GM19438 (cell line): ENCODE data around the gene PDGFC.

Source experiments
- ATAC-seq: cut with Tn5 transposase; IDR thresholded peaks from one replicate; pipeline ENCODE4 v1.9.1; 2021; ENCODE audit warnings: low read depth; ENCODE audit not compliant: unreplicated experiment

Gene PDGFC

DNA sequence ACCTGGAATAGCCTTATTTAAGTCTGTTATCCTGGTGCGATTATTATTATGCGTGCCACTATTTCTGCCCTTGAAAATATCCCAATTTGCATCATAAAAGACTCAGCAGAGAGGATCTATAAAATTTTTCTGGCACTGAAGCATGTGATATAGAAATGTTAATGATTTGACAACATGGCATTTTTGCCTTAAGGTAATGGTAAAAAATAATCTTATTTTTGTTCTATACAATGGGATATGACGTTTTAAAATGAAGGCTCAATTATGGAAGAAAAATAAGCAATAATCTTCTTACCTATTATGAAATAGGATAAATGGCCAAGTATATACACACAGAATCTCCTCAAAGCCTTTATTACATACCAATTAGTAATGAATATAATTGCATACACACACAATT, 113.5 kb downstream of the PDGFC start:
- no peak for ATAC-seq

DNA sequence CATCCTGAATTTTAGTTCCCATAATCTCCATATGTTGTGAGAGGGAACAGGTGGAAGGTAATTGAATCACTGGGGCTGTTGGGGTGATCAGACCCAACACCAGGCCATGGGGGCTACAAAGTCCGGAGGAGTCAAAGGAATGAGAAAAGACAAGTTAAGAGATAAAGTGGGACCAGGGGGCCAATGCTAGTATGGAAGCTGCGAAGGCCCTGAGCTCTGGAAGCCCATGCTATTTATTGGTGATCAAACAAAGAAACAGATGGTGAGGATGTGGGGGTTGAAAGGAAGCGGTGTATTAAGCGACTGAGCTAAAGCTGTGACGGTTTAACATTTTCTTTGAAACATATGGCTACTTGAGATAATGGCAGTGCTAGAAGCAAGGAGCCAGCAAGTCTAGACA, 132.8 kb downstream of the PDGFC start:
- no peak for ATAC-seq

DNA sequence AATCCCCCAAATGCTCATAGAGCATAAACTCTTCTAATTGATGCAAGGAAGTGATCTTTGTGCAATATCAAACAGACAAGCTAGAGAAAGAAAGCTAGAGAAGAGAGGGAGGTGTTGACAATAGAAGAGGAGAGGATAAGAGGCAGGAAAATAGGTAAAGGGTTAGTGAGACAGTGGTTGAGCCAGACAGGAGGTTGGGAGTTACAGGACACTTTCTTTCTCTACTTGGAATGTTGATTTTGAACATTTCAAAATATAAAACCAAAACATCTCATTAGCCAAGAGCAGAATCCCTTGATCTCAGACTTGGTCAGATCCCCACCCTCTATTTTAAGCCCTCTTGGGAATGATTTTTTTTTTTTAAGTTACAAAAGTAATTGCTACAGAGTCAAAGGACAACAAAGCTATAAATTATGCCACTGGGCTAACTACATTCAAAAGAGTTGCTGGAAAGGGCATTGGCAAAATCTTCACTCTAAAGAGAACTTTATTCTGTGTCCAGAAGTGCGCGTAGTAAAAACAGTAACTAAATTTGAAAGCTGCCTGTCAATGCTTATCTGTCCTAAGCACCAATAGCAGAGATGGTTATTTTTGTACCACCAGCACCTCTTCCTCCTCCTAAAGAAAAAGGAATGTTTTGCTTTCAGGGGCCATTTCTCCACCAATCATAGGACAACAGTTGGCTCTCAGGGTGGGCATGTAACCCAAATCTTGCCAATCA, 133.8 kb downstream of the PDGFC start:
- ATAC-seq: no peak

DNA sequence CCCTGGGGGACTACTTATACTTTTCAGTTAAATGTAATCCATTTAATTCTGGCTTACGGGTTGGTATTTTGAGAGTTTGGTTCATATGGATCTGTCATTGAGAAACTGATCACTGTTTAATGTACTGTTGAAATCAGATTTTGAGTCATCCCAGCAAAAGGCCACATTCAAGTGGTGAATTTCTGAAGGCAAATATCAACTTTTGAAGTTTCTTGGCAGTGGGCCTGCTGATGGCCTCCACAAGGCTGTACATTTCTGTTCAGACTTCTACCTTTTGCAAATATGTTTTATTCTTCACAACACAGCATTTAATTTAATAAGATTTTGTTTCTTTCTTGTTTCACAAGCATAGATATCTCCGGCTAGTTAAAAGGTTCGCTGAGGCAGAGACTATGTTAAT, 138.7 kb downstream of the PDGFC start:
- no peak for ATAC-seq

DNA sequence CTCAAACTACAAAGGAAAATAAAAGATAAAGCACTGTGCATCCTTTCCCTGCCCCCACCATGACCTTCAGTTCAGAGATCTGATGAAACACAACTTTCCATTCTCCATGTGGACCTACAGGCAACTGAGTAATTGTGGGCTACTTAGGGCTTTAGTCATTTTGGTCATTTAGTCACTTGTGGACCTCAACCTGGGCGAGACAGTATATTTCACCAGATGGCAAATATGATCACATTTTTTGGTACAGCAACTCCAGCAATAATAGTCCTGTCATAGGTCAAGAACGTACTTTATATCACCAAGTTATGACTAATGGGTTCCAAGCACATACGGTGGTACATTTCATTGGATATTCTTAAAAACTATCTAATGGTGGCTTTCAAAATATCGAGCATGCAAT, 141.2 kb downstream of the PDGFC start:
- ATAC-seq: no peak

DNA sequence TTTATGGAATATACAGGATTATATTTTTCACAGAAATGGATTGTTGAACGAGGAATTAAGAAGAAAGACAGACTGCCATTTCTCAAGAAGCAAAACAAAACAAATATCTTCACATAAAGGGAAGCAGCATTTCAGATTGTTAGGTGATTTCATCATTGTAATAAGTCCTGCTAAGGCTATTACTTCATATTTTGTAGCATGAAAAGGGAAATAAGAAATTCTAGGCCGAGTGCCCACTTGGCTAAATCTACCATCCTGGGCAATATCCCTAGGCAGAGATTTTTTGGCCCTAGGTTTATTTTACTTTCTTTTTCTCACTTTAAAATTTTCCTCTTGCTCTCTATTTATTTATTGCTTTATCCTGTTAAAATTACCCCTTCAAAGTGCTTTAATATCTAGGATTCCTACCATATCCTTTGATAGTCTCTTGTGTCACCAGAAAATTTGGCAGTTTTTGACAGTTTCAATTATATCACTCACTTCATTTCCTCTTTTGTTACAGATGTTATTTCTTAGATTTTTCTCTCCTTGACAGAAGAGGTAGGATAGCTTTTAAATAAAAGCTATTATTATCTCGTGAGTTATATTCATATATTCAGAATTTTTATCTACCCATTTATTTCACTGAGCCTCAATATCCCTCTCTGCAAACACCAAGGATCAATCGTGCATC, 142.3 kb downstream of the PDGFC start:
- no peak for ATAC-seq

DNA sequence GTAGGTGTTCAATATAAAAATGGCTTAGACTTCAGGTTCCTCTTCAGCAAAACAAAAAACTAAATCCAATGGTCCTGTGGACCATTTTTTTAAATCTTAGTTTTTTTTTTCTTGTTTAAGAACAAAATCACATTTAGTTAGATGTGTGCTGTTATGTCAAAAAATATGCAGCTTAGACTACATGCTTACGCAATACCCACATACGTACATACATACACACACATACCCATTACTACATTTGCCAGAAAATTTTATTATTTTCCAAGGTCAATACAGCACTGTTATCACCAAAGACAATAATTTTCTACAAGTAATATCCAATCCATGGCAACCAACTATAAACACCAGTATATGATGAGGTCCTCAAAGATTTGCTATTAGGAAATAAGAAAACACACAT, 144.1 kb downstream of the PDGFC start:
- ATAC-seq: no peak

DNA sequence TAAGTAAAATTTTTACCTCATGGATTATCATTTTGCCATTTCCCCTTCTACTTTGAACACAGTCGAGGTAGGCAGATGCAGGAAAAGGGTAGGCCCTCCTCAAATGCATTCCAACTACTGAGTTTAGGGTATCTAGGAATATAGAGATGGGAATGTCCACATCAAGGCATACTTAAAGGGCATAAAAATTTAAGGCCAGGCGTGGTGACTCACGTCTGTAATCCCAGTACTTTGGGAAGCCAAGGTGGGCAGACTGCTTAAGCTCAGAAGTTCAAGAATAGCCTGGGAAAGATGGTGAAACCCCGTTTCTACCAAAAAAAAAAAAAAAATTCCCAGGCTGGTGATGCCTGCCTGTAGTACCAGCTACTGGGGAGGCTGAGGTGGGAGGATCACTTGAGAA, 146.5 kb downstream of the PDGFC start:
- ATAC-seq: no peak

DNA sequence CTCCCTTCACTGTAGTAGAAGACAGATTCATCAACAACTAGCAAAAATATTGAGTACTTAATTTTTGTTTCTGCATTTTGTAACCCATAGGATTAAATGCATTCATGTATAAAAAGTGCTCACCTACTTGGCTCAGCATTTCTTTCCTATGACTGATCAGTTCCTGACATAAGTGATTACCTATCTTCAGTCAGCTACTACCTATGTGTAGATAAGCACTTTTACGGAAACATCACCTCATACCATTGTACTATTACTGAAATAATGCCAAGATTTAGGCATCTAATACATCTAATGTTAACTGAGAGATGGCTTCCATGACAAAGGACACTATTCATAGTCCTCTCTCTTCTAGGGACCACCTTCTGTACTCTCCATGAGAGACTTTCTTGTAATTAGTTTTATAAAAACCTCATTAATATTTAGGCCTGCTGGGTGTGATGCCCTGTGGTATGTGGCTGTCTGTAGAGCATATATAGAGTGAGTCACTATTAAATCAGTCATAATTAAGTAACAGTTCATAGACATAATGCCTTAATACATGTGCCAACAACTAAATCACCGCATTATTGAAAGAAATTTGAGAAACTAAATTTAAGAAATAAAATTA, 147.0 kb downstream of the PDGFC start:
- no peak for ATAC-seq

DNA sequence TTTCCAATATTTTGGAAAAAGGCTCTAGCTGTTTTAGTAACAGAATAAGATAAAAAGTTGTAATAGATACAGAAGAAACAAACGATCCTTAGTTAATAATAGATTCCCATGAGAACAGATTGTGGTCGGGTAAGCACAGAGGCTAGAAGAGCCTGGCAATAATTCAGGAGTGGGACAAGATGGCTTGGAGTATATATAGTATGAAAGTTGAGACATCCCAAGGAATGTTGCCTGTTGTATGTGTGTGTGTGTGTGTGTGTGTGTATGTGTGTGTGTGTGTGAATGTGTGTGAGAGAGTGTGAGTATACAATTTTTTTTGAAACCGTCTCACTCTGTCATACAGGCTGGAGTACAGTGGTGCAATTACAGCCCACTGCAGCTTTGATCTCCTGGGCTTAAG, 150.7 kb downstream of the PDGFC start:
- ATAC-seq: no peak

DNA sequence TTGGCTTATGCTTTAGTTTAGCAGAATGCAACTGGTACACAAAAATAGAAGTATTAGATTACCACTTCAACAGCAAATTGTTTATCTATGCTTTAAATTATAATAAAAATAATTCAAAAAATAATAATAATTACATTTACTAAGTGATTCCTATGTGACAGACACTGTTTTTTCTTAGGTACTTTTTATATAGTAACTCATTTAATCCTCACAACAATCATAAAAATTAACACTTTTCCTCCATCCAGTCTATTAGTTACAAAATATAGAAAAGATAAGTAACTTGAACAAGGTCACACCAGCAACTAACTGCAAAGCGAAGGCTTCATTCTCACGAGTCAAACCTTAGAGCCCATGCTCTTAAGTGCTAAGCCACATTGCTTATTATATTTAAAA, 155.2 kb downstream of the PDGFC start:
- no peak for ATAC-seq

DNA sequence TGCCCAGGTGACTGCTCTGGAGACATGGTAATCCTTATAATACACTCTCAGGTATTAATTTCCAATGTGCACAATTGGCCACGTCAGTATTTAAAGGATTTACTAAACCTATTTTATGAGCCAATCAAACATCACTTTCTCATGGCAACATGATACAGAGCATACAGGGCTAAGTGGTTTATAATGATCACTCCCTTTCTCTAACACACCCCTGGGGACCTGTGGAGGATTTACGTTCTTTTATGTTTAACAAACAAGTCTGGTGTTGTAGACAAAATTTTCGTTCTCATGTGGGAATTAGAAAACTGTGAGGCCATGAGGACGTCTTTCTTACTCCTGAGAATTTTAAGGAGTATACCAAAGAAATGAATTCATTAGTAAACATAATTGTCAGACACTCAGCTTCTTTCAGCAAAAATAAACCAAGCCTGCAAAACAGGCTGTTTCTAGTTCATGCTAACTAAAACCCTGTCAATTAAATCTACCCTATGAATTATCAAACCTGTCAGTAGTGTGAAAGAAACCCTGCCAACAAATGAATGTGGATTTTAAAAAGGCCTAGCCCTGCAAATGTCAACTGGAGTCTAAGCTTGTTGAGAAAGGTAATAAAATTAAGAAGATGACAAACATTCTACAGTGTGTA, 155.8 kb downstream of the PDGFC start:
- ATAC-seq: no peak

DNA sequence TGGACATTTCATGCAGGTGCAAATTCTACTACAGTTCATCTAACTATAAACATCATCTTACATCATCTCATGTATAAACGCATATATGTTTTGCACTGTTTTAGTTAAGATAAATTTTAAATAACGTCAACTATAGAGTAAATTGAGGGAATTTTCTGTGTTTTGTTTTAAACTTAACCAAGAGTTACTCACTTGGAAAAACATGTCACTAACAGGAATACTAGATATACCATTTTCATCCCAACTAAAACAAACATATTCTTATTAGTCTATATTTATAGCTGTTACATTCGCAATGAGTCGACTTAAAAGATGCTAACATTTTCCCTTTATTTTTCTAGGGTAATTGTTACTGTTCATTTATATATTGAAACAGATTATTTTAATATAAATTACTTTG, 159.6 kb downstream of the PDGFC start:
- ATAC-seq: no peak

DNA sequence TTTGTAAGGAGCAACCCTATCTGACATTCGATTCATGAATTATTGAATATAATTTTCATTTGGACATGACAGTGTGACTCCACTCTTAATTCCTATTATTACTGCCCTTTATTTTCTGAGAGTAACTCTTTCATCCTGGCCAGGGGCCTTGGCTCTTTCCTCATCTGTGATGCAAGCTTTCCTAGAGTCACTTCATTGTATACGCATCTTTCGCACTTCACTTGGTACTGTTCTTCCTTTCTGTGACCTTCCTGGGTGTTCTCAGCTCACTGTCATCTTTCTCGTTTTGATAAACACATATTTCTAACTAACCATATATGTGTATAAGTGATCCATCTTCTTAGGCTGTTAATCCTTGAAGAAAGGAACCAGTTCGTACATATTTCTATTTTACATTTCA, 160.3 kb downstream of the PDGFC start:
- ATAC-seq: no peak

DNA sequence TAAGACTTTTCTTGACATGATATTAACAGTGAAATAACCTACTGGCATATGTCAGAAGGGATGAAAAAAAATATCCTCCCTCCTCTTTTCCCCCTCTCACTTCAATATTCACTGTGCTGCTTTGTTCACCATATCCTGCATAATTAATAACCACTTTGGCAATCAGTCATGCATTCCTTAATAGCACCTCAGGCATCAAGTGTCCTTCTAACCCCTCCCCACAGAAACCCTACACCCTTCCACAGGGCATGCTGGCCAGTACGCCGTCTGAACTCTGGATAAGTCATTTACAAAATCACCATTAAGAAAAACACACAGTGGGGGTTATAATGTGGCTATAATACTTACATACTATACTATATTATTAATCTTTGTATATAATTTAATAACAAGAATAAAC, 165.9 kb downstream of the PDGFC start:
- ATAC-seq: no peak

DNA sequence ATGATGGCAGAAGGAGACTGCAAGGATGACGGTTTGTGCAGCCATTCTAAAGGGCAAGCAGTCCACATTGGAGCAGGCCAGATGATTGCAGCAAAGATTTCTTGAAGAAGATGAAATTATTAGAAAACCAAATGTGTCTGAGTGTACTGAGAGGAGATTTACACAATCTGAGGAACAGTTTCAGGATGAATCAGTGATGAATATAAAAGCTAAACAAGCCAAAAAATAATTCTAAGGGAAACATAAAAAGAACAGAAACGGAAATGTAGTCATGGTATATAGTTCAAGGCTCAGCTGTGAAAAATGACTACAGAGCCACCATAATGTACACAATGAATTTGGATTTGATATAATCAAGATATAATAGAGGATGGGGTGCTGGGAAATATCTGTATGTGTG, 168.5 kb downstream of the PDGFC start:
- no peak for ATAC-seq

DNA sequence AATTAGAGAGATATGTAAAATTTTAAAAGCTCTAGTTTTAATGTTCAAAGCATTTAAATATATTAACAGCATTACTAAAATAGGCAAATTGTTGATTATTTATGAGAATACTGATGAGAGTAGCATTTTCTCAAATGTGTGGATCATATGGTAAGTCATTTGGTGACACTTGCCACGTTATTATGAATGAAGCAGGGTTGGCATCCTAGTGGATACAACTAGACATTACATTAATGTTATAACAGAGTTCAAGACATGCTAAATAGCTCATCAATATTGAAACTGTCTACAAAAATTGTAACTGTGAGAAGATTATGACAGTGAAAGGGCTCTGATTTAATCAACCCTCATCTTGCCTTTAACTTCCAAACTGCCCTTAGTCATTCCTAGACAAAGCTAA, 171.1 kb downstream of the PDGFC start:
- ATAC-seq: no peak

DNA sequence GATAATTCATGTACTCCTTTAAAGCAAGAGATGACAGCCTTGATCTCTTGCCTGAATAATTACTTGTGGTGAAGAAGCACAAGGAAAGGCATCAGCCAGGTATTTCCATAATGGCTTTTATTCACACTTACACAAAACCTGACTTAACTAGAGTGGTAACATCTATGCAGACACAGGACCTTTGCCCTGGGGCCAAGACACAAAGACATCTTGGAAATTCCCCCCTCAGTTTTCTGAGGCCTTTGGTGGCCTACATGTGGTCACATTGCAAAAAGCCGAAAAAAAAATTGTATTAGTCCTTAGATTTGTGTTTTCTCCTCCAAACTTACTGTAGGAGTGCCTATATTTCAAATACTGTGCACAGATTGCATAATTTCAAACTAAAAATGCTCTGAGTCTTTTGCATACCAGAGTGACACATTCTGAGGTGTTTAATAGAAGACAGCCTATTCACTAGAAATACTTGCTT, 172.4 kb downstream of the PDGFC start:
- ATAC-seq: no peak

DNA sequence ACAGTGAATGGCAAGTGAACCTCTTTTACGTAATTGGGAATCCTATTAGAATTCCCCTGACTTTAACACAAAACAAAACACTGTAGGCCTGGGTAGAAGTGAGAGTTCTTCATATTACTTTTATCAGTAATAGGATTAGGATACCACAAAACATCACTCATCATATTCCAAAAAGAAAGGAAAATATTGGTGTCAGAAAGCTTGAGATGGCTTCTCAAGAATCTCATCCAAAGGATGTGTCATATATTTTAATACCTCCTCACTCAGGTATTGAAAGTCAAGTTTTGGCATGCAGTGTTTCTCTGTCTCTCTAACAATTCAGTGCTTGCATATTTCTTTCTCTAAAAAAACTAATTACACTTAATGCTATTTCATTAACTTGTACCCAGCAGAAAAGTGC, 173.2 kb downstream of the PDGFC start:
- ATAC-seq: no peak

DNA sequence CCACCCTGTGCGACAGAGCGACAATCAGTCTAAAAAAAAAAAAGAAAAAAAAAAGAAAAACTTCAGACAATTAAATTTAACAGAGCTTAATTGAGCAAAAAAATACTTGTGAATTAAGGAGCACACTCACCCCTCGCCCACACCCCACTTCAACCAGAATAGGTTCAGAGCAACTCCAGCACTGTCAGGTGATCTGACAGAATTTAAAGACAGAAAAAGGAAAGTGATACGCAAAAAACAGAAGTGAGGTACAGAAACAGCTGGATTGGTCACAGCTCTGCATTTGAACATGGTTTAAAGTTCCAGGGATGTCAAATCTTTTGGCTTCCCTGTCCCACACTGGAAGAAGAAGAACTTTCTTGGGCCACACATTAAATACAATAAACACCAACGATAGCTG, 174.4 kb downstream of the PDGFC start:
- ATAC-seq: no peak

DNA sequence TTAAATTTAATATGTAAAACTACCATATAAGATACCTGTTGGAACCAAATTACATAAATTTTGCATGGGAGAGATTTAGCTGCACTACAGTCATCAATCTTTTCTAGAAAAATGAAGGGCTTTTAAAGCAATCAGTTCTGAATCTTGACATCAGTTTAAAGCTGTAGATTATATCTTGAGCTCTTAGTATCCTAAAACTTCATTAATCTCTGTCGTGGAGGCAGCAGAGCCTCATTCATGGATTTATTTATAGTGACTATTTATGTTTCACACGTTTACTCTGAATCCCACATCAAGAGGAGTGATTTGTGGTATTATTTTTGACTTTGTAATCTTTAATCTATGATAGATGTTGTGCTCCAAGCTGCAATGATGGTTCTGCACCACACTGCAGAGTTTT, 175.9 kb downstream of the PDGFC start:
- ATAC-seq: no peak

DNA sequence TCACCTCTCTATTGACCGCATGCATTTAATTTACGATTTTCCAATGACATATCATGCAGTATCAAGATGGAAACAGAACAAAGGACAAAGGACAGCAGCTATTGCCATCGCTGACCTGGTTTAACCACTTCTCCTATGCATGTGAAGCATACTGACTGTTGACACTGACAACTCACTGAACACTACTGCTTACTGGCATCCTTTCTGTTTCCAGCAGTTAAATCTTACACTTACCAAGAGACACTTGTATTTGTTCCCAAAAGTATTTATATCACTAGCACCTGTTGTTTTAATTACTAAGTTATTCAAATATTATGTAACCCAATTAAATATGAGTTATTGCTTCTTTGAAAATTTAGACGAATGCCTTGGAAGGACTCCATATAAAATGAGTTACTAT, 176.7 kb downstream of the PDGFC start:
- ATAC-seq: no peak
